ENCODE measurements around the gene TSEN2. TPM values are rescaled to one million over a fixed set of nuclear protein-coding genes. Genes with fewer than 3 reads are reported as not detected.

The TSEN2 gene
- total RNA-seq, 1 donor from 2014 or later, result 8.7 TPM

GRCh38 chr3:12489832-12490231, 5.6 kb downstream of the TSEN2 start:
- Mint-ChIP-seq H3K4me3 (ENCODE audit: unreplicated experiment) (no peak overlapping the region), H3K36me3 (ENCODE audit: low read depth, unreplicated experiment) (no peaks in the 10 kb centered on the region), H3K4me1 (ENCODE audit: unreplicated experiment) (peaks cover 4% of the 10 kb centered on the region), H3K27me3 (ENCODE audit: unreplicated experiment) (no peaks in the 10 kb centered on the region), H3K9me3 (ENCODE audit: unreplicated experiment) (no peaks in the 10 kb centered on the region), H3K27ac (ENCODE audit: unreplicated experiment) (no peak overlapping the region)
- DNase-seq (ENCODE audit: low spot score), result no peak
- TF ChIP-seq CTCF (IDR thresholded peaks at IDR 0.05; ENCODE audit: unreplicated experiment), result no peak

- Mint-ChIP-seq H3K4me3 (ENCODE audit: unreplicated experiment) (no peak overlapping the region), H3K27me3 (ENCODE audit: unreplicated experiment) (no peaks in the 10 kb centered on the region), H3K9me3 (ENCODE audit: unreplicated experiment) (no peaks in the 10 kb centered on the region), H3K4me1 (ENCODE audit: unreplicated experiment) (no peaks in the 10 kb centered on the region), H3K36me3 (ENCODE audit: low read depth, unreplicated experiment) (no peaks in the 10 kb centered on the region), H3K27ac (ENCODE audit: unreplicated experiment) (no peak overlapping the region)
- no peak for DNase-seq (ENCODE audit: low spot score)
- TF ChIP-seq CTCF (IDR thresholded peaks at IDR 0.05; ENCODE audit: unreplicated experiment), result no peak
Observed at GRCh38 chr3:12490547-12490946, 6.3 kb downstream of the TSEN2 start.

GRCh38 chr3:12495749-12496452, 11.6 kb downstream of the TSEN2 start:
- Mint-ChIP-seq H3K27me3 (ENCODE audit: unreplicated experiment) (no peaks in the 10 kb centered on the region), H3K4me1 (ENCODE audit: unreplicated experiment) (no peaks in the 10 kb centered on the region), H3K27ac (ENCODE audit: unreplicated experiment) (no peak overlapping the region), H3K9me3 (ENCODE audit: unreplicated experiment) (no peaks in the 10 kb centered on the region), H3K36me3 (ENCODE audit: low read depth, unreplicated experiment) (peaks cover 10% of the 10 kb centered on the region), H3K4me3 (ENCODE audit: unreplicated experiment) (no peak overlapping the region)
- TF ChIP-seq CTCF (IDR thresholded peaks at IDR 0.05; ENCODE audit: unreplicated experiment), result no peak
- peak; percentile 14 for DNase-seq (ENCODE audit: low spot score)

- TF ChIP-seq CTCF (IDR thresholded peaks at IDR 0.05; ENCODE audit: unreplicated experiment), result no peak
- DNase-seq (ENCODE audit: low spot score), result no peak
- Mint-ChIP-seq H3K27me3 (ENCODE audit: unreplicated experiment) (no peaks in the 10 kb centered on the region), H3K27ac (ENCODE audit: unreplicated experiment) (no peak overlapping the region), H3K4me3 (ENCODE audit: unreplicated experiment) (no peak overlapping the region), H3K36me3 (ENCODE audit: low read depth, unreplicated experiment) (peaks cover 10% of the 10 kb centered on the region), H3K9me3 (ENCODE audit: unreplicated experiment) (no peaks in the 10 kb centered on the region), H3K4me1 (ENCODE audit: unreplicated experiment) (no peaks in the 10 kb centered on the region)
Observed at GRCh38 chr3:12496453-12496761, 12.1 kb downstream of the TSEN2 start.

GRCh38 chr3:12499474-12499873, 15.2 kb downstream of the TSEN2 start:
- Mint-ChIP-seq H3K27me3 (ENCODE audit: unreplicated experiment) (peaks cover 1% of the 10 kb centered on the region), H3K36me3 (ENCODE audit: low read depth, unreplicated experiment) (peaks cover 17% of the 10 kb centered on the region), H3K27ac (ENCODE audit: unreplicated experiment) (no peak overlapping the region), H3K4me3 (ENCODE audit: unreplicated experiment) (no peak overlapping the region), H3K4me1 (ENCODE audit: unreplicated experiment) (no peaks in the 10 kb centered on the region), H3K9me3 (ENCODE audit: unreplicated experiment) (no peaks in the 10 kb centered on the region)
- DNase-seq (ENCODE audit: low spot score), result no peak
- no peak for TF ChIP-seq CTCF (IDR thresholded peaks at IDR 0.05; ENCODE audit: unreplicated experiment)
